GM21723 (cell line): ENCODE data around the gene REV1.

Experiments
- ATAC-seq: cut with Tn5 transposase; IDR thresholded peaks from one replicate; pipeline ENCODE4 v1.9.1; 2021; ENCODE audit warnings: mild to moderate bottlenecking, moderate library complexity; ENCODE audit not compliant: unreplicated experiment

REV1 gene

GRCh38 chr2:99404797-99405669, 84.8 kb downstream of the REV1 start:
- ATAC-seq: no peak

- ATAC-seq: no peak
These were observed 85.6 kb downstream of the REV1 start for GRCh38 chr2:99404039-99404796.

- ATAC-seq: no peak
These were observed 86.3 kb downstream of the REV1 start for GRCh38 chr2:99403524-99403923.

- ATAC-seq: no peak
These were observed 86.7 kb downstream of the REV1 start for GRCh38 chr2:99403084-99403483.

- ATAC-seq: no peak
These were observed 88.0 kb downstream of the REV1 start for GRCh38 chr2:99401841-99402240.

GRCh38 chr2:99399795-99400194, 90.0 kb downstream of the REV1 start:
- no peak for ATAC-seq

GRCh38 chr2:99399063-99399462, 90.8 kb downstream of the REV1 start:
- no peak for ATAC-seq

GRCh38 chr2:99398303-99398702, 91.5 kb downstream of the REV1 start:
- no peak for ATAC-seq

- no peak for ATAC-seq
These were observed 92.4 kb downstream of the REV1 start for GRCh38 chr2:99397266-99397920.

- ATAC-seq: no peak
These were observed 94.2 kb downstream of the REV1 start for GRCh38 chr2:99395589-99396130.

GRCh38 chr2:99389946-99390345, 99.9 kb downstream of the REV1 start:
- no peak for ATAC-seq

GRCh38 chr2:99389371-99389770, 100.4 kb downstream of the REV1 start:
- no peak for ATAC-seq

- no peak for ATAC-seq
These were observed 100.9 kb downstream of the REV1 start for GRCh38 chr2:99388892-99389291.

- ATAC-seq: no peak
These were observed 103.8 kb downstream of the REV1 start for GRCh38 chr2:99386011-99386410.

- ATAC-seq: no peak
These were observed 107.7 kb downstream of the REV1 start for GRCh38 chr2:99382143-99382542.

GRCh38 chr2:99380376-99381010, 109.3 kb downstream of the REV1 start:
- ATAC-seq: peak; percentile 56

GRCh38 chr2:99377879-99378278, 111.9 kb downstream of the REV1 start:
- ATAC-seq: no peak

GRCh38 chr2:99376254-99376864, 113.5 kb downstream of the REV1 start:
- no peak for ATAC-seq

- ATAC-seq: no peak
These were observed 115.1 kb downstream of the REV1 start for GRCh38 chr2:99374747-99375146.

- ATAC-seq: no peak
These were observed 116.7 kb downstream of the REV1 start for GRCh38 chr2:99373144-99373543.
